GM12878 (cell line): ENCODE results near the gene SLC25A41.

Experiments used
- CTCF ChIP-seq, 3 experiments: IDR thresholded peaks in 2 of 3; conservative IDR thresholded peaks in 1 of 3; 2 replicates each; pipeline ENCODE4 v1.5.1; 2011; ENCODE audit warnings: low read depth in 3 of 3, low read length in 3 of 3, mild to moderate bottlenecking in 3 of 3, control low read depth in 2 of 3, moderate library complexity in 2 of 3, inconsistent platforms in 1 of 3, mixed read lengths in 1 of 3; ENCODE audit not compliant: control insufficient read depth in 2 of 3, insufficient read depth in 1 of 3; ENCODE audit errors: extremely low read depth in 1 of 3
- IRF3 ChIP-seq: fragments of 450-650 bp; IDR thresholded peaks from 2 replicates; pipeline ENCODE4 v1.6.1; 2014; ENCODE audit warnings: mild to moderate bottlenecking
- MAX ChIP-seq: IDR thresholded peaks from 2 replicates; pipeline ENCODE4 v1.6.1; 2012; ENCODE audit warnings: low read depth, low read length, improper control_type of control experiment
- POLR2AphosphoS5 ChIP-seq: IDR thresholded peaks from 2 replicates; pipeline ENCODE4 v1.6.1; 2011; ENCODE audit warnings: mild to moderate bottlenecking, low read length, inconsistent platforms
- ZBTB33 ChIP-seq: fragments of 450-650 bp; IDR thresholded peaks from 2 replicates; pipeline ENCODE4 v1.6.1; 2017; ENCODE audit warnings: mild to moderate bottlenecking

- TF ChIP-seq POLR2AphosphoS5, result no peak
- no peak for TF ChIP-seq IRF3
- TF ChIP-seq MAX, result no peak
- TF ChIP-seq CTCF (IDR thresholded peaks at IDR 0.05 in 2 of 3, conservative IDR thresholded peaks at IDR 0.05 in 1 of 3; ENCODE audit: control insufficient read depth in 2 of 3, extremely low read depth in 1 of 3, insufficient read depth in 1 of 3, low read depth in 3 of 3, low read length in 3 of 3), result no peak
- no peak for TF ChIP-seq ZBTB33
Measured at GRCh38 chr19:6465663-6466062, 32.1 kb upstream of the SLC25A41 start.
